Activated gamma-delta T cell (primary cell): ENCODE measurements around the gene RND3.

Experiments used
- DNase-seq: peaks from one replicate; lab custom pipeline; 2025; lab: John Stamatoyannopoulos, UW
- total RNA-seq, 2 donors: gene quantifications; one replicate each; lab custom pipeline; 2026; lab: John Stamatoyannopoulos, UW

The RND3 gene, protein sequence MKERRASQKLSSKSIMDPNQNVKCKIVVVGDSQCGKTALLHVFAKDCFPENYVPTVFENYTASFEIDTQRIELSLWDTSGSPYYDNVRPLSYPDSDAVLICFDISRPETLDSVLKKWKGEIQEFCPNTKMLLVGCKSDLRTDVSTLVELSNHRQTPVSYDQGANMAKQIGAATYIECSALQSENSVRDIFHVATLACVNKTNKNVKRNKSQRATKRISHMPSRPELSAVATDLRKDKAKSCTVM
- total RNA-seq, result 0.10 to 0.13 reads per million in 2 donors

DNA sequence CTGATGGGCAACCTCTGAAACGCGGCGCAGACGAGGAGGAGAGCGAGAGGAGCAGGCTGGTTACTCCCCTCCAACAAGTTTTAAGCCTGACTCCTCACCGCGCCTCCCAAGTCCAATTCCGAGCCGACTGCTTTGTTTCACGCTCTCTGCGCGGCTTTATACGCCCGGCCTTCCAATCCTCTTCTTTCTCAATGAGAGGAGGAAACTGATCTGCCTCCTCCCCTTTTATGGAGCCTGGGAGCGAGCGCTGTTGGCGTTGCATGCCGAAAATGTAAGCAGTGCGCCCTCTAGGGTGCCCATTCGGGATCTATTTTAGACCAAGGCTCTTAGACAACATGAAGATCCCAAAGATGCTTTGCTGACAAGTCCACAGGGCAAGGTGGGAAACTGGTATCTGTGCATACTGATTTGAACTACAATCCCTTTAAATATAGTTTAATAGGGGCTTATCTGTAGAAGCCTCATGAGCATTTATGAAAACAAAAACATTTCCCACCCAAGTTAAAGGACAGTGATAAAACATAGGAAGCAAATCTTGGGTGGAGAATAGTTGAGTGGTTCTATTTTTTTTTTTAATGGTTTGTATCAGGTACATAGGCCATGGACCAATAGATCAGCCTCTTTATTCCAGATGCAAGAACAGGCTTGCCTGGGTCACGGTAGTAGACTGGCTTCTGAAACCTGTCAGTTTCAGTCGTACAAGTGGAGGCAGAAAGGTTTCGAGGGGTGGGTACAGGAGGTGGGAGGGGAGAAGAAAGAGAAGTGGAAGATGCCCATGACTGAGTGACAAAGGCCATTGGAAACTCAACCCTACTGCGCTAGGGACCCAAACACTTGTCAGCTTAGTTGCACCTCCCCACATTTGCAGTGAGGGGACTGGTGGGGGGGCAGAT is at the start of gene RND3:
Gene RND3 (minus strand): TSS at position 131 of the 893 bp plus-strand sequence. CDS start 250 bp downstream, outside the sequence.
- DNase-seq, result no peak

DNA sequence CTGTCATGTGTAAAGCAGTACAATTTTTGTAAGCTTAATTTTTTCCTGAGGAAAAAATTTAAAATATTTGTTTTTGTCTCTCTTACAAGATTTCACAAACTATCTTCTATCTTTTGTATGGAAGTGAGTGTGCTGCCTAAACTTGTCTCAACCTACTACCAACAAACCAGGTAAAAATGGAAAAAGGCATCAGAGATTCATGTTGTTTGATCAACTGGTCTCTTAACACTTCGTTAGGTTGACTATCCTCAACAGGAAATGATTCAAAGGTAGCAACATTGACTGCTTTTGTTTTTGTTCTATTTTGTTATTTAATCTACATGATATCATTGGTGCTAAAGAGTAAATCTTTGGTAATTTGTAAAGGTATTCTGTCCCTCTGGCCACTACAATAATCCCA is 47.7 kb upstream of the RND3 start:
- DNase-seq, result no peak

DNA sequence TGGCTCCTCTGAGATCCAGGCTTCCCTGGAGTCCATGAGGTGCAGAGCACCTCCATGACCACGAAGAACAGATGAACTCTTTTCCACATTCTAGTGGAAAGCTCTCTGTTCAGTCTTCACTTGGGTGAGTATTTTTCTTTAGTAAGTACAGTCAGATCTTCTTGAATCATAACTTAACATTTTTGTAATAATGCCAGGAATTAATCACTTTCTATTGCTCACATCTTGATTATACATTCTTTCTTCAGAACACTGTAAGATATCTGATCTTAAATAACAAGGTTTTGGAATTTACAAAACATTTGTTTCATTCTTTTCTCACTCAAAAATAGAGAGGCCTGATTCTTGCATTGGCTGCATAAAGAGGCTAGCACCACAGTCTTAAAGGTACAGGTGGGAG is 45.4 kb upstream of the RND3 start:
- no peak for DNase-seq

DNA sequence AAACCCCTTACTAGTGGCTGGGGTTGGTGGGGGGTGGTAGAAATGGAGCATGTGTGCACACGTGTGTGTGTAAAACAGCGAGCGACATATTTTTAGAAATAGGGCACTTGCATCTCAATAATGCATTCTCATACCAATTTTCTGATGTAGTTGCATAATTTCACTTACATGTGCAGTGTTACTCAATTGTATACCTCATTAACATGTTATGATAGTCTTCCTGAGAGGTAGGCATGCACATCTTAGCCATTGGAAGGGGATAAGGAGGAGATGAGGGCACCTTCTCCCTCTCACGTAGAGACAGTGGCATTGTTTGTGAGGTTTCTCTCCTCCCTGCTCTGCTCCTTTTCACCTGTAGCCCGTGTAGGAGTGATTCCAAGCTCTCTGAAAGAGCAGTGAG is 44.6 kb upstream of the RND3 start:
- DNase-seq, result no peak

DNA sequence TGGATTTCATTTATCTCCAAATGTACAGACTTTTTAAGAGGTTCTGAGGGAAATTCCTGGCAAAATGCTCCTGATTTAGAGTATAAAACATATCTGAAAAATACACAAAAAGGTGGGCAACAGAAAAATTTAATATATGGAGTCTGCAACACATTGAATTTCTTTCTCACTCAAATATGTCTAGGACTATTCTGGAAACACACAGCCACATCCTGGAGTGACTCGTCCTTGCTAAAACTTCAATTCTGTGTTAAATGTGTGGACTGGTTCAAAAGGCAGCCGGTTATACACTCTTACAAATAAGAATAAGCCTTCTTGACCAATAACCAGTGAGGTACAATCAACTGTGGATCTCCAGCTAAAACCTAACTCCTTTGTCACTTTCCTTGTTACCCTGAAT is 44.1 kb upstream of the RND3 start:
- DNase-seq, result no peak

DNA sequence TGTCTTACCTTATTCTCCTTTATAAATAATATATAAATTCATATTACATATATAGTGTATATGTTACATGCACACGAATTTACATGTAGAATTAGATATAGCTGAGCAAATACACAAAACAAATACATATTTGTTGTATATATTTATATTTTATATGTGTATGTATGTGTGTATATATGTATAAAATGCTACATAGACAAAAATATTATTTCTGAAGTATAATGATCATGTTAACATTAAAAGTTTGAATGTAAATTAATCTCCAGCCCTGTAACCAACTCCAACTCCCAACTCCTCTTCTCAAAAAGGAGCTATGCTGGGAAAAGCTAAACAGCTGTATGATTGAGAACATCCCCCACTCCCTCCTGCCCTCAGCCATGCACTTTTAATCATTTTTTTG is 42.7 kb upstream of the RND3 start:
- DNase-seq, result no peak

DNA sequence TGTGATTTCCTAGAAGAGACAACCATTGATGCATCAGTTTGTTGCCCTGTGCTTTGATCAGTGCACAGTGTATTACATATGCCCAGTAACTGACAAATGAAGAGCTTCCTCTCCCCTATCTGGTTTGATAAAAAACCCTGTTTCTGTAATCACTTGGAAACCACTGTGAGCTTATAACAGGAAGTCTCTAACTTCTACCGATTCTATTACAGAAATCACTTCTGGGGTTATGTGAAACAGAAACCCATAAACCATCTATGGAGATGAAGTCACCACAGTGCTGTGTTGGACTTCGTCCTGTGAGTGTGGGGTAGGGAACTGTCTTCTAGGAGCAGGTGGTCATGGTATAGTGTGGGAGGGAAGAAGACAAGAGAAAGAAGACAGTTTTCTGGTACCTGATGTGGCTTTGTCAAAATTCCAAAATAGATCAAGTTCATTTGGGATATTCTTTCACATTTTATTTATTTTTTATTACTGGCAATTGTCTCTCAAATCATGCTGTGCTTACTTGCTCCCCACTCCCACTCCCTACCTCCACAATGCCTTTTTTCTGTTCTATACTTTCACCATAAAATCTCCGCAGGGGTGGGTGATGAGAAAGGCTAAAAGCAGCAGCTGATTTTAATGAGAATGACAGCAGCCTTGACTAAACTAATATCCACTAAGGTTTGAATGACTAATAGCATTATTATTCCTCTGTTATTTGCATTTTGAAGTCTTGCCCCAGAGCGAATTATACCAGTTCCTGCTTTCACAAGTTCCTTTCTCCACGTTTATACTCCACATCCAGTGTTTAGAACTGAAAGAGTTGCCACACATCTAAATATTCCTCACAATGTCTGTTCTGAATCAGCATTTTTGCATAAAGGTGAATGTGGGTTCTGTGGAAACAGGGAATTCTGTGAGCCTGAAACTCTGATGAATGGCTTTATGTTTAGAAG is 41.7 kb upstream of the RND3 start:
- DNase-seq, result no peak

DNA sequence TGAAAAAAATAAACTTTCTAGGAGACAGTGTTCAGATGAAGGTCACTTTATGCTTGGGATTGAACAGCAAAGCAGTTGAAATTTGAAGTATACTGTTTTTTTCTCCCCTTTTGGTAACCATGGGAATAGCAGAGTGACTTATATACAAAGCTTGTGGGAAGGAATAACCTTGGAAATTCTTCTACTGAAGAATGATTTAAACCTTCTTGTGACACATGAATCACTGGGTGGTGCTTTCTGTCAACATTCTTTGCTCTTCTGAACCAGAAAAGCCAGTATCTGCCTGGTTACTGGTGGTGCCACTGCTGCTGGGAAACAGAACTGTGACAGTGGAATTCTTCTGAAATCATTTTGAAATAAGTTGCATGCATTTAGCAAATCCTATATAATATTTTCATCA is 39.4 kb upstream of the RND3 start:
- no peak for DNase-seq

DNA sequence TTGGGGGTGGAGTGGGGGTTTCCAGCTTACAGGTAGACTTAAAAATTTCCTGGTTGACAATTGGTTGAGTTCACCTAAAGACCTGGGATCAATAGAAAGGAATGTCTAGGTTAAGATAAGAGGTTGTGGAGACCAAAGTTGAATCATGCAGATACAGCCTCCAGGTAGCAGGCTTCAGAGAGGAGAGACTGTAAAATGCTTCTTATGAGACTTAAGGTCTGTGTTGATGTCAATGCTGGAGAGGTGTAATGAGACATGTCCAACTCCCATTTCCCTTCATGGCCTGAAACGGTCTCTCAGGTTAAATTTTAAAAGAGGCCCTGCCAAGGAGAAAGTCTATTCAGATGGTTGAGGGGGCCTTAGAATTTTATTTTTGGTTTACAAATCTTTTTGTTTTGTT is 38.5 kb upstream of the RND3 start:
- DNase-seq, result no peak

DNA sequence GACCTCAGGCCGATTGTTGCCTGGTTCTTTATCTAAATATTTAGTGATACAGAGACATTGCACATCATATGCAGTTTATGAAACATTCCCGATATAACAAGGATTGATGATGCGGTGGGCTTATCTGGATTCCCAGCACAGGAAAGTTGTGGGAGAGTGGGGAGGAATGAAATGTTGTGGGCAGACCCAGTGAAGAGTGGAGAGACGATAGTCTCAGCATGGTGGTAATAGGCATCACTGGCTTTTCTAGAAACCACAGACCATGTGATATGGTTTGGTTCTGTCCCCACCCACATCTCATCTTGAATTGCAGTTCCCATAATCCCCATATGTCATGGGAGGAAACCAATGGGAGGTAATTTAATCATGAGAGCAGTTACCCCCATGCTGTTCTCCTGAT is 34.8 kb upstream of the RND3 start:
- DNase-seq, result no peak

DNA sequence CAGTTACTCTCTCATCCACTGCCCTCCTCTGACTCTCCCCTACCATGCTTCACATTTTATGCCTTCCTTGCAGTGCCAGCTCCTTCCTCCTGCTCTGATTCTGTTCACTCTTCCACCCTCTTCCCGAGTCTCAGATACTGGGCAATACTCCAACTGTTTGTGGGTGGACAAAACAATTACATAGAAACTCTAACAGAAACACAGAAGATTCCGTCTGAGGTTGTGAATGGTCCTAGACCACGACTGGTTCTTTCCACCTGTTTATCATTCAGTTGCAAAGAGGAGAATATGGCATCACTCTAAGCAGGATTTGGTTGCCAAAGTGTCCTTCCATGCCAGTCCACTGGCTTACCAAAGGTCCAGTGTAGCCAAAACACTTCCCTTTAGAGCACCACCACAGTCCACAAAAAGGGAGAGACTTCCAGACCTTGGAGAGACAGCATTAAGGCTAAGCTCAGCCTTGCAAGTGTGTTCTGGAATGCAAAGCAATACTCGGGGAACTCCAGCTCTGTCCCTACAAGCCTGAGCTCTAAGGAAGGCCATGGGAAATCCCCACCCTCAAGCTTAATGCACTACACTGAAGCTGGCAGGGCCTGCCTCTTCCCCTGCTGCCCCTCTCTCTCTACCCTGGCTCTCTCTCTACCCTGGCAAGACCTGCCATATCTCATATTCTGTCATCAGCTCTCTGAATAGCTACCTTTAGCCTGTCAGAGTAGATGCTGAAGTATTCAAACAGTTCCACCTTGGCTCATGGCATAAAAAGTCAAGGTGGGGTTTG is 33.6 kb upstream of the RND3 start:
- no peak for DNase-seq

DNA sequence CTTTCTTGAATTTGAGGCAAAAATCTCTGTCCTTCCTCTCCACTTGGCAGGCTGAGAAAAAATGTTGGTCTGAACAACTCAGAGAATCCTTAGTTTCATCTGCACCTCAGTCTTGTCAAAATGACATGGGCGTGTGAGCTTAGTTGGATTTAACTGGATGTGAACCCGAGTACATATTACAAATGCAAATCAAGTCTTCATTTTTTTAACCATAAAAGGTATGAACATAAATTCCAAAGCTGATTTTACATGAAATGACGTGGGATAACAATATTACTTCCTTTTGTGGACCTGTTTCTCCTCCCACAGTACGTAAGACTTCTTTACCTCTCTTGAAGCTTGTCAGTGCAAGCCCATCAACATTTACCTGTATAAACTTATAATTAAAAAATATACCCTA is 32.6 kb upstream of the RND3 start:
- no peak for DNase-seq

DNA sequence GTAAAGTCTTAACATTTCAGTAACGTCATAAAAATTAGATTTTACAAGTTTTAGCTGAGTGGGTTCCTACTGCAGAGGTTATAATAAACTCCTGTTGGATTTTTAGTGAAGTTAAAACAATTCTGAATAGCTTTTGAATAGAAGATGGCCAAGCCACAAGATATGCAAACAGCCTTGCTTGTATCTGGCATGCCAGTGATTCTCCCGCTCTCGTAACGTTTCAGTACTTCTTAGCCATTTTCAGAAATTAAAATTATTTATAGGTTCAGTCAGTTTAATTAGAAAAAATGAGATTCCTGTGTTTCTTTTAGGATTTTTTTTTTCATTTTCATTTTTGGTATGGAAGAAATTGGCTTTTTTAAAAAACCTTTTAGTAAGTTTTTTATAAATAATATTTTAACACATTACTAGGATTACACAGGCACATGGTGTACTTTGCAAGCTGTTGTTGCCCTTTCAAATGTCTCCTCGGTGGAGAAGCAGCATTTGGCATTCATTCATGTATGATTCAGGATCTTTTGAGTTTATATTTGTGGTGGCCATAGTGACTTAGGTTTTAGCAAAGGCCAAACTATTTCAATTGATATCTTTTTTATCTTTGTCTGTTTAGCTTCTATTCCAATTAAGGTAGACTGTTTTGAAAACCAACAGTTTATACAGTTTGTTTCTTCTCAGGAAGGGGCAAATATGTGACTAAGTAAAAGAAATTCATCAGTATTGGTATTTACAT is 30.6 kb upstream of the RND3 start:
- no peak for DNase-seq

DNA sequence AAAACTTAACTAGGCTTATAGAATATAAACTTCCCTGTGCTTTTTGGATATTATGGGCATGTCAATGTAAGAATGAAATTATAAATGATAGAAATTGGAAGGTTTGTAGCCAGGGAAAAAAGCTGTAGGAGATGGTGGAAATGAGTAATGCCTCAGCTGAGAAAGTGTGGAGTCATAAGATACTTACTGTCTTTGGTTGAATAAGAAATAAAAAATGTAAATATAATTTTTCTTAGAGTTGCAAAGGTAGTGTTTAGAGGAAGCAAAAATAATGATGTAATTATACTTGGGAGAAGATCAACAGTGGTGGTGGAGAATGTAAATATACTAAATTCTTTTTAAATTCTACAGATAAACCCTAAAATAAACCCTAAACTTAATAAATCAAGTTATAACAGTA is 26.2 kb upstream of the RND3 start:
- DNase-seq, result no peak

DNA sequence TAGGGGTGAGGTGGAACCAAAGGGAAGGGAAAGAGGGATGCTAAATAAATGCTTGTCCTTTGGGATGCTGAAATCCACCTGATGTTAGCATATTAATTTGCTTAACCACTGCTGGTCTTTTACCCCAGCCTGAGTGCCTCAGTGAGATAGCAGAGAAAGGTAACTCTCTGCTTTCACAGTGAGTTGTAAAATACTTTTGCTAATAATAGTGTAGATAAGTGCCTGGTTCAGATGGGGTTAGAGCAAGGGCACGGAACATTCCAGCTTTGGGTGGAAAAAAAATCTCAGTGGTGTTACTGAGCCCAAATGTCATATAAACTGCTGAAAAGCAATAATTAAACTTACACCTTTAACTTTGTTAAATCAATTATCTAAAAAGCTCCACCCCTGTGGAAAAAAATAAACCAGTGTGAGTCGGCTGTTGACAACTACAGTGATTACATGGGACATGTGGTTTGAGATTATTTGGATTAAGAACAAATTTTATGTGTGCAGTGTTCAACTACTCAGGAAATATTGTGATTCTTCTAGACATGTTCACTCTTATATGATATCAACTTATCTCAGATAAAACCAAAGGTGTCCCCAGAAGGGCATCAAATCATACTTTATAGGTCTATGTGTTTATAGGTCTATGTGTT is 21.1 kb upstream of the RND3 start:
- DNase-seq, result no peak

DNA sequence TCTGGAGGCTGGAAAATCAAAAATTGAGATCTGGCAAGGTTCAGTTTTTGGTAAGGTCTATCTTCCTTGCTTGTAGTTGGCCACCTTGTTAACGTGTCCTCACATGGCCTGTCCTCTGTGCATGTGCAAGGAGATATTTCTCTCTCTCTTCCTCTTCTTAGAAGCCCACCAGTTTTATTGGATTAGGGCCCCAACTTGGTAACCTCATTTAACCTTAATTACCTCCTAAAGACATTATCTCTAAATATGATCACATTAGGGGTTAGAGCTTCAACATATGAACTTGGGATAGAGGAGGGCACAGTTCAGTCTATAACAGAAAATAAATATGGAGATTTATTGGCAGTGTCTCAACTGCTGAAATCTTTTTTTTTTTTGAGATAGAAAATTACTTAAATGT is 19.6 kb upstream of the RND3 start:
- DNase-seq, result no peak

DNA sequence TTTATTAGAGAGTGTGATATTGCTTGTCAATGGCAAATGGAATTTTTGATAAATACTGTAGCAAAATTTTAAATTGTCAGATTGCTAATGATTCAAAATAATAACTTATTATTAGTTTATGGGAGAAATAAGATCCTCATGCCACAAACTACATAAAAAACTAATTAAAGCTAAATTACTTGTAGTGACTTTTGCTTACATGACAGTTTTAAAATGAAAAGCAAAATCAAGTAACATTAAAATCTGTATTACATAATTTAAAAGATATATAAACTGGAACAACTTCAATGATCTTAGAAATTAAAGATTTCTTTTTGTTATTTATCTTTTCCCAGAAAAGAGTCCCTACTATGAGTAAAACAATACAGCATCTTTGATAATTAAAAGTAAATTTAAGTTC is 17.7 kb upstream of the RND3 start:
- no peak for DNase-seq

DNA sequence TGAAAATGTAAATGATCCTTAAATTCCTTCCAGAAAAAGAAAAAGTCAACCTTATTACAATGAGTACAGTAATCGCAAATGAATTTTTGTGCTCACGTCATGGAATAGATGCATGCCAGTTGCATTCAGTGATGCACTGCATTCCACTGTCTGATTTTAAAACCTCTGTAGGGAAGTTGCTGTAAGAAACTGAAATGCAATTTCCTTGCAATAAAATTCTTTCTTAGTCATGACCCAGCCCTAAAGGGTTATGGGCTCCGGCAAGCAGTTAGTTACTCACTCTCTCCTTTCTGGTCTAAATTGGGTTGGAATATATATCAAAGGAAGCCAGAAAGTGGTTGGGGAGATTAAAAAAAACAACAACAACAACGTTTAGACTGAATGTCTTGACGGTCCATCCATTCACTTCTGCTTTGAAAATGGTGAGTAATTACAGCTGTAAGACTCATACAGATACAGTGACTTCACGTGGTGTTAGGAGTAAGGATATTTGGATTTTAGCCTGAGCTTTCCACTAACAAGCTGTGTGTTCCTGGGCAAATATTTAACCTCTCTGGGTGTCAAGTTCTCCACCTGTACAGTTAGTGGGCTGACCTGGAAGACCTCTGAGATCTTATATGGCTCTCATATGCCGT is 8.6 kb upstream of the RND3 start:
- no peak for DNase-seq

DNA sequence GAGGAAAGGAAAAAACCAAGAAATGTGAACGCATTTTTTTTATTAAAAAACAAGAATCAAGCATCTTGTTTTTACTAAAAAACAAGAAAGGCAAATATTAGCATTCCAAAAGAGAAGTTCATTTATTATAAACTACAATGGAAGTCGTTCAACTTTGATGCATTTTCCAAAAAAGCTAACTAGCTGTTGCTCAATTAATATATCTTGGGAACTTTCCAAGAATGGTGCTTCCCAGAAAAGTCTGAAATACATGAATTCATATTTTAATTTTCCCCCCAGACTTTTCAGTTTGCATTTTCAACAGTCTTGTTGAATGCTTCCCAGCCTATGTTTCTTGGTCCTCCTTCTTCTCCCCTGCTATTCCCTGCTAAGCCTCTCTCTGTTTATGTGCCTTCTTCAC is 7.5 kb upstream of the RND3 start:
- no peak for DNase-seq
